DLD1 (cell line): ENCODE data around the gene PGRMC2.

Experiments
- in situ Hi-C: cut with HindIII; loops from 2 replicates; pipeline ENCODE4 v1.10.0; 2017; ENCODE audit warnings: low sequenced_read_pairs

Gene PGRMC2

GRCh38 chr4:128287141-128287870 lies at the start of gene PGRMC2:
Gene PGRMC2, minus strand, starts transcription at chr4:128287813. Its CDS starts 23 bp downstream, at chr4:128287790.
- in situ Hi-C loops: no loop called here

DNA sequence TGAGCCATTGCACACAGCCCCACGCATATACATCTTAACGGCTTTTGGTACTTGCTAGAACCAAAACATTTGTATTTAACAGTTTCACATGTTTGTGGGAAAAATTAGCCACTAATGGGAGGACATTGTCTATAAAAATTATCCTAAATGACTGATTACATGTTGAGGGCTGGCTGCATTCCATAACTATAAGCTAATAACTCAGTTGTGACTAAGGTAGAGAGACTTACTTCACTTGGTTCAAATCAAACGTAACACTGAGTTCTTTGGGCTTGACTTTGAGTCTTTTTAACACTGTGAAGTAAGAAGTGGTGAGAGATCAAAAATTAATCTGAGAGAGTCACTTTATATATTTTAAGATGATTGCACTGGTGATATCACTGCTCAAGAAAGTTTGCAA lies 47.9 kb upstream of the PGRMC2 start:
- in situ Hi-C loops: no loop called here

- in situ Hi-C loops: no loop called here
These were observed 46.6 kb upstream of the PGRMC2 start for GRCh38 chr4:128334256-128334655.

- in situ Hi-C loops: no loop called here
These were observed 45.9 kb upstream of the PGRMC2 start for GRCh38 chr4:128333309-128334018.

DNA sequence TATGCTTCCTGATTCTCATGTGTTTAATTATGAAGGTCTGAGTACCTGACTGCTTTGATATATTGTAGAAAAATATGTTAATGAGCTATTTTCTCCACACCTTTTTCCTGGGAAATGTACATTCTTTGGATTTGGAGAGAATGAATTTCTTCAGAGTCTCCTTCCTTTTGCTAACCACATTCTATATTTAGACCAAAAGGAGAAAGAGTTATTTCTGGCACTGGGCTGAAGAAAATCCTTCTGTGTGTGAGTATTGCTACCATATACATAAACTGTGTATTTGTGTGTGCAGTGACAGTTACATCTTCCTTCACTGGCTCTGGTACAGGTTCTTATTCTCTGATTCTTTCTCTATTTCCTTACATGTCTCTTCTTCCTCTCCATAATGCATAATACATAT lies 44.5 kb upstream of the PGRMC2 start:
- in situ Hi-C loops: no loop called here

DNA sequence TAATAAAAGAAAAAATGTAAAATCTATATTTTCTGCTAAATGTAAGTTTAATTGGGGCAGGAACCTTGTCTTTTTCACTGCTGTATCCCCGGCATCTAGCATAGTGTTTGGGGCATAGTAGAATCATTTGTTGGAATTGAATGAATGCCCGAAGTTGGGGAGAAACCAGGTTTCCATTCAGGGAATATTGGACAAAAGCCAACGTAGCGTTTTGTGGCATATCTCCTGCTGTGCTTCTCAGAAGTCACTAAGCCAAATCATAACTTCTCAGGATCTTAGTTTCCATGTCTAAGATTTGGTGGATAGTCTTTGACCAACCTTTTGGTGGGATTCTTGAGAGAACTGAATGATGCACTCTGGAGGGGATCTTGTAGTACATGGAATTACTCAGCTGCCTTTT lies 42.0 kb upstream of the PGRMC2 start:
- in situ Hi-C loops: no loop called here

- in situ Hi-C loops: no loop called here
These were observed 40.5 kb upstream of the PGRMC2 start for GRCh38 chr4:128328106-128328505.

- in situ Hi-C loops: no loop called here
These were observed 35.8 kb upstream of the PGRMC2 start for GRCh38 chr4:128323401-128323800.

GRCh38 chr4:128322986-128323385 lies 35.4 kb upstream of the PGRMC2 start:
- in situ Hi-C loops: no loop called here

- in situ Hi-C loops: no loop called here
These were observed 34.7 kb upstream of the PGRMC2 start for GRCh38 chr4:128322311-128322710.

GRCh38 chr4:128320656-128321055 lies 33.0 kb upstream of the PGRMC2 start:
- in situ Hi-C loops: no loop called here

- in situ Hi-C loops: no loop called here
These were observed 28.3 kb upstream of the PGRMC2 start for GRCh38 chr4:128315756-128316520.

- in situ Hi-C loops: no loop called here
These were observed 24.2 kb upstream of the PGRMC2 start for GRCh38 chr4:128311659-128312403.

- in situ Hi-C loops: no loop called here
These were observed 22.7 kb upstream of the PGRMC2 start for GRCh38 chr4:128310266-128310697.

DNA sequence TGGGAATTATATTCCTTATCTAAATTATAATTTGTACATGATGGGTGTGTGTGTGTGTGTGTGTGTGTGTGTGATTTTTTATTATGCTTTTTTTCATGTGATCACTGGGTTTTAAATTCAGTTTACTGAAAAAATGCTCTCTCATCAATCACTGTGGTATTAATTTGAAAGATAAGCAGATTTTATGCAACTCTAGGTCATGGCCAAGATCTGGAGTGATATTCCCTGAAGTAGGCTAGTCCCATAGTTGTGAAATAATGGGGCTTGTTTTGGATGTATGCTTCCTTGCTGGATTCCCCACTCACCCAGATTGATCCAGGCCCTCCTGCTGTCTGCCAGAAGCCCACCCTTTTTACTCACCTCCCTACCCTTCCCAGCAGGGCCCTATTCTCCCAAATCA lies 22.0 kb upstream of the PGRMC2 start:
- in situ Hi-C loops: no loop called here

GRCh38 chr4:128308986-128309385 lies 21.4 kb upstream of the PGRMC2 start:
- in situ Hi-C loops: no loop called here

- in situ Hi-C loops: no loop called here
These were observed 19.5 kb upstream of the PGRMC2 start for GRCh38 chr4:128307123-128307571.

DNA sequence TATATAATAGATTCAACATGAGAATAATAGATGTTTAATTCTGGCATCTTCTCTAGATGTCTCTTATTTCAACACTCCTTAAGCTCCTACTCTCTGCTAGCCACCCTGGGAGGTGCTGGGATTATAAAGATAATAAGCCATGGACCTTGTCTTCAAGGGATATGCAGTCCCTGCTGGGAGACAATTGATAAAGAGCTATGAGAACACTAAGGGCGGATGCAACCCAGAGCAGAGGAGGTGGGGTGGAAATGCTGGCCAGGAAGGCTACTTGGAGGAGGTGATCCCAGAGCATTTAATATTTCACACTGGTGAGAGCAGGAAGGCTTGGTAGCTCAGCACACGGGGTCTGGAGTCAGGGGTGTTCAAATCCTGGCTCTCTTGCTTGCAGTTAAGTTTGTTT lies 18.3 kb upstream of the PGRMC2 start:
- in situ Hi-C loops: no loop called here

- in situ Hi-C loops: no loop called here
These were observed 16.4 kb upstream of the PGRMC2 start for GRCh38 chr4:128303986-128304385.

DNA sequence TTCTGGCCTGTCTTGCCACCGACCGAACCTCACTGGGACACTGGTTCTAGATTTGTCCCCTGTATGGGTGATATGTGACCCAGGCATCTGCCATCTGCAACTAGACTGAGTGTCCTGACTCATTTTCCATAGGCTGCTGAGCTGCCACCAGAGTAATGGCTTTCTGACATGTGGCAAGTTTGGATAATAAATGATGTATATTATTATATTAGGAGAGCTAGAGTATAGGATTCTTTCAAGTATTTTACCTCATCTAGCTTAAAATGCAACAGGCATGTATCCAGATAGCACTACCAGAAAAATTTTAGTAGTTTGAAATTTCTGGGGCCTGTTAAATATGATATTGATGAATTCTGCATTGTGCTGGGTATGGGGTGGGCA lies 15.8 kb upstream of the PGRMC2 start:
- in situ Hi-C loops: no loop called here

- in situ Hi-C loops: no loop called here
These were observed 14.4 kb upstream of the PGRMC2 start for GRCh38 chr4:128301979-128302378.
